Measurements from ENCODE around the gene CCDC186. TPM values are rescaled to one million over a fixed set of nuclear protein-coding genes. Genes with fewer than 3 reads are reported as not detected.
A peak's percentile ranks its signal among the peaks of the same experiment; 100 is the strongest.

The CCDC186 gene
- total and polyA plus RNA-seq, 2 of the 13 experiments (the other 11 are each of a cell fraction or from before 2014, with no cell fraction given): 4.2 to 11.8 TPM

DNA sequence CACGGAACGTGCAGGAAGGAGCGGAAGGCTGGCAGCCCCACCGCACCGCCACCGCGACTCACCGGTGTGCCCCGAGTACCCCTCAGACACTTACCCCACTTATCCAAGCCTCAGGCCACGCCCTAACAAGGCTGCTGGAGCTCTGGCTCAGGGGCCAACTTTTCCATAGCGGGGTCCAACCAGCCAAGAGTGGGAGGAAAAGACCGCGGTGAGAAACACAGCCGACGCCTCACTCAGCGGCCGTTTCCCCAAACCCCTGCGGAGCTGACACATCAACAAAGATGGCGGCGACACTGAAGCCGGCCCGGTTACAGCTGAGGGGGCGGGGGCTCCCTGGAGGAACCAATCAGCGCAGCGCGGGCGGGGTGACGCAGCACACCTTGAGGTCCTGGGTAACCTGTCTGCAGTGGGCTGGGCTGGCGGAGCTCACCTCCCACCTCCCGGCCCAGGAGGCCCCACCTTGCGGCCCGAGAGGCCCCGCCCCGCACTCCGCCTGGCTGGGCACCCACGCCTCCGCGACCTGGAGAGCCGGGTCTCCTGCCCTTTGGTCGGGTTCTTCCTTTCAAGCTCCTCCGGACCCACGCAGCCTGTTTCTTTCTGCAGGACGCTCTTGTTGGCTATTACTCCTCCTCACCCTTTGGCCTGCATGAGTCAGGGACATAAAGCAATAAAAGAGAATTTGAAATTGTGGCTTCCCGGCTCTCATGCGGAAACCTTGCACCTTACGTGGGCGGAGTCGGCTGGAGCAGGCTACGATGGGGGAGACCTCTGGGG is at the start of gene CCDC186 (continued):
- TF ChIP-seq, protein P1, sequence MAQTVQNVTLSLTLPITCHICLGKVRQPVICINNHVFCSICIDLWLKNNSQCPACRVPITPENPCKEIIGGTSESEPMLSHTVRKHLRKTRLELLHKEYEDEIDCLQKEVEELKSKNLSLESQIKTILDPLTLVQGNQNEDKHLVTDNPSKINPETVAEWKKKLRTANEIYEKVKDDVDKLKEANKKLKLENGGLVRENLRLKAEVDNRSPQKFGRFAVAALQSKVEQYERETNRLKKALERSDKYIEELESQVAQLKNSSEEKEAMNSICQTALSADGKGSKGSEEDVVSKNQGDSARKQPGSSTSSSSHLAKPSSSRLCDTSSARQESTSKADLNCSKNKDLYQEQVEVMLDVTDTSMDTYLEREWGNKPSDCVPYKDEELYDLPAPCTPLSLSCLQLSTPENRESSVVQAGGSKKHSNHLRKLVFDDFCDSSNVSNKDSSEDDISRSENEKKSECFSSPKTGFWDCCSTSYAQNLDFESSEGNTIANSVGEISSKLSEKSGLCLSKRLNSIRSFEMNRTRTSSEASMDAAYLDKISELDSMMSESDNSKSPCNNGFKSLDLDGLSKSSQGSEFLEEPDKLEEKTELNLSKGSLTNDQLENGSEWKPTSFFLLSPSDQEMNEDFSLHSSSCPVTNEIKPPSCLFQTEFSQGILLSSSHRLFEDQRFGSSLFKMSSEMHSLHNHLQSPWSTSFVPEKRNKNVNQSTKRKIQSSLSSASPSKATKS (CRISPR knock-in tag; IDR thresholded peaks at IDR 0.05): no peak
- TF ChIP-seq PAWR (CRISPR knock-in tag; IDR thresholded peaks at IDR 0.05; ENCODE audit: borderline replicate concordance): no peak
- TF ChIP-seq, protein P2, sequence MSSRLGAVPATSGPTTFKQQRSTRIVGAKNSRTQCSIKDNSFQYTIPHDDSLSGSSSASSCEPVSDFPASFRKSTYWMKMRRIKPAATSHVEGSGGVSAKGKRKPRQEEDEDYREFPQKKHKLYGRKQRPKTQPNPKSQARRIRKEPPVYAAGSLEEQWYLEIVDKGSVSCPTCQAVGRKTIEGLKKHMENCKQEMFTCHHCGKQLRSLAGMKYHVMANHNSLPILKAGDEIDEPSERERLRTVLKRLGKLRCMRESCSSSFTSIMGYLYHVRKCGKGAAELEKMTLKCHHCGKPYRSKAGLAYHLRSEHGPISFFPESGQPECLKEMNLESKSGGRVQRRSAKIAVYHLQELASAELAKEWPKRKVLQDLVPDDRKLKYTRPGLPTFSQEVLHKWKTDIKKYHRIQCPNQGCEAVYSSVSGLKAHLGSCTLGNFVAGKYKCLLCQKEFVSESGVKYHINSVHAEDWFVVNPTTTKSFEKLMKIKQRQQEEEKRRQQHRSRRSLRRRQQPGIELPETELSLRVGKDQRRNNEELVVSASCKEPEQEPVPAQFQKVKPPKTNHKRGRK (CRISPR knock-in tag; IDR thresholded peaks at IDR 0.05): no peak
- peak; percentile 61 for TF ChIP-seq ZFY (CRISPR knock-in tag; IDR thresholded peaks at IDR 0.05)
- TF ChIP-seq ZNF124 (CRISPR knock-in tag; IDR thresholded peaks at IDR 0.05): no peak
- TF ChIP-seq ZNF496 (CRISPR knock-in tag; IDR thresholded peaks at IDR 0.05; ENCODE audit: insufficient replicate concordance): no peak
- peak; percentile 88 for TF ChIP-seq ZMYM4 (CRISPR knock-in tag; IDR thresholded peaks at IDR 0.05)
- TF ChIP-seq FOXA3 (CRISPR knock-in tag; IDR thresholded peaks at IDR 0.05): 0 out of 2 replicates have a peak, but pooled peaks have one; percentile 34
- 0 out of 2 replicates have a peak, but pooled peaks have one; percentile 32 for TF ChIP-seq ZNF768 (CRISPR knock-in tag; IDR thresholded peaks at IDR 0.05)
- no peak for TF ChIP-seq ZNF20 (CRISPR knock-in tag; IDR thresholded peaks at IDR 0.05)
- TF ChIP-seq, protein P3, sequence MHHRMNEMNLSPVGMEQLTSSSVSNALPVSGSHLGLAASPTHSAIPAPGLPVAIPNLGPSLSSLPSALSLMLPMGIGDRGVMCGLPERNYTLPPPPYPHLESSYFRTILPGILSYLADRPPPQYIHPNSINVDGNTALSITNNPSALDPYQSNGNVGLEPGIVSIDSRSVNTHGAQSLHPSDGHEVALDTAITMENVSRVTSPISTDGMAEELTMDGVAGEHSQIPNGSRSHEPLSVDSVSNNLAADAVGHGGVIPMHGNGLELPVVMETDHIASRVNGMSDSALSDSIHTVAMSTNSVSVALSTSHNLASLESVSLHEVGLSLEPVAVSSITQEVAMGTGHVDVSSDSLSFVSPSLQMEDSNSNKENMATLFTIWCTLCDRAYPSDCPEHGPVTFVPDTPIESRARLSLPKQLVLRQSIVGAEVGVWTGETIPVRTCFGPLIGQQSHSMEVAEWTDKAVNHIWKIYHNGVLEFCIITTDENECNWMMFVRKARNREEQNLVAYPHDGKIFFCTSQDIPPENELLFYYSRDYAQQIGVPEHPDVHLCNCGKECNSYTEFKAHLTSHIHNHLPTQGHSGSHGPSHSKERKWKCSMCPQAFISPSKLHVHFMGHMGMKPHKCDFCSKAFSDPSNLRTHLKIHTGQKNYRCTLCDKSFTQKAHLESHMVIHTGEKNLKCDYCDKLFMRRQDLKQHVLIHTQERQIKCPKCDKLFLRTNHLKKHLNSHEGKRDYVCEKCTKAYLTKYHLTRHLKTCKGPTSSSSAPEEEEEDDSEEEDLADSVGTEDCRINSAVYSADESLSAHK (CRISPR knock-in tag; IDR thresholded peaks at IDR 0.05; ENCODE audit: borderline replicate concordance): 0 out of 2 replicates have a peak, but pooled peaks have one; percentile 54
- TF ChIP-seq ZNF629 (CRISPR knock-in tag; conservative IDR thresholded peaks at IDR 0.05): no peak
- TF ChIP-seq NRL (CRISPR knock-in tag; IDR thresholded peaks at IDR 0.05; ENCODE audit: borderline replicate concordance): peak; percentile 89
- TF ChIP-seq NFRKB (IDR thresholded peaks at IDR 0.05): no peak
- TF ChIP-seq, protein P4, sequence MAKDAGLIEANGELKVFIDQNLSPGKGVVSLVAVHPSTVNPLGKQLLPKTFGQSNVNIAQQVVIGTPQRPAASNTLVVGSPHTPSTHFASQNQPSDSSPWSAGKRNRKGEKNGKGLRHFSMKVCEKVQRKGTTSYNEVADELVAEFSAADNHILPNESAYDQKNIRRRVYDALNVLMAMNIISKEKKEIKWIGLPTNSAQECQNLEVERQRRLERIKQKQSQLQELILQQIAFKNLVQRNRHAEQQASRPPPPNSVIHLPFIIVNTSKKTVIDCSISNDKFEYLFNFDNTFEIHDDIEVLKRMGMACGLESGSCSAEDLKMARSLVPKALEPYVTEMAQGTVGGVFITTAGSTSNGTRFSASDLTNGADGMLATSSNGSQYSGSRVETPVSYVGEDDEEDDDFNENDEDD (CRISPR knock-in tag; IDR thresholded peaks at IDR 0.05; ENCODE audit: borderline replicate concordance): peak; percentile 32; the same call in 1 of the 2 replicates
- TF ChIP-seq TRIM24 (CRISPR knock-in tag; IDR thresholded peaks at IDR 0.05): no peak
- TF ChIP-seq ZBTB7B (CRISPR knock-in tag; IDR thresholded peaks at IDR 0.05): no peak; the same call in none of the 2 replicates
- TF ChIP-seq SSRP1 (CRISPR knock-in tag; IDR thresholded peaks at IDR 0.05): no peak
- TF ChIP-seq BCL6 (CRISPR knock-in tag; IDR thresholded peaks at IDR 0.05): no peak
- TF ChIP-seq ZNF747 (CRISPR knock-in tag; IDR thresholded peaks at IDR 0.05; ENCODE audit: borderline replicate concordance): peak; percentile 90
- peak; percentile 20; the same call in 1 of the 2 replicates for TF ChIP-seq KLF15 (CRISPR knock-in tag; IDR thresholded peaks at IDR 0.05; ENCODE audit: borderline replicate concordance)
- 0 out of 2 replicates have a peak, but pooled peaks have one; percentile 28 for TF ChIP-seq HES4 (CRISPR knock-in tag; IDR thresholded peaks at IDR 0.05; ENCODE audit: borderline replicate concordance)
- no peak for TF ChIP-seq STAG1 (CRISPR knock-in tag; IDR thresholded peaks at IDR 0.05)

Data from HepG2 (cell line).